GM21825 (cell line): ENCODE results near the gene CD22.
"Not testable (repeated sequence)": the region's sequence is repeated elsewhere in the genome, so short reads cannot be mapped to it uniquely, and the experiment has no call there.

Source experiments
- ATAC-seq: cut with Tn5 transposase; IDR thresholded peaks from one replicate; pipeline ENCODE4 v1.9.1; 2021; ENCODE audit warnings: mild to moderate bottlenecking, moderate library complexity; ENCODE audit not compliant: unreplicated experiment

CD22 gene

DNA sequence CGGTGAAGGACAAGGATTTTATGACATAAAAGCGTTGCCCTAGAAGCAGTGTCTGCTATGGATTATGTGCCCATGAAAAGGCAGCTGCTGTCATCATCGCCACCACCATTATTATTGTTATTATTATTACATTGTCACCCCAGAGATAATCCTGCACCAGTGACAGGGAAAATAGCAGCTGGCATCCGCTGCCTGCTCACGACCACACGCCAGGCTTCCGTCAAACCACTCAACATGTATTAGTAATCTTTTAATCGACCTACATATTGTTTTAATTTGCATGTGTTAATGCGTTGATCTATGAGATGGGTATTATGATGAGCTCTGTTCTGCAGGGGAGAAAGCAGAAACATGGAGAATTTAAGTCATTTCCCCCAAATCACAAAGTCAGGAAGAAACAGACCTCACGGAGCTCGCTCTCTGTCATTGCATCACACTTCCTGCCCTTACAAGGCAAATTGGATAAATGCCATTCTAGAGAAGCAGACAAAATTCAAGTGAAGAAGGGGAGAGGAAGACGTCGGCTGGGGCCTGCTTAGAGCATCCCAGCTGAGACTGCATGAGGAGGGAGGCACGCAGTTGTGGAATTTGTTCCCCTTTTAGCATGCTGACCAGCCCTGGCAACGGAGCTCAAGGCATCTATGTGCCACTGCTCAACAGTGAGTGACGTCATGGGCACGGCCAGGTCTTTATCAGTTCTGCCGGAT, 29.0 kb downstream of the CD22 start, which contains the start of gene FFAR3:
Gene FFAR3, plus strand, starts transcription at position 594 of the 707 bp plus-strand sequence. CDS start 431 bp downstream, outside the sequence.
- ATAC-seq = no peak

DNA sequence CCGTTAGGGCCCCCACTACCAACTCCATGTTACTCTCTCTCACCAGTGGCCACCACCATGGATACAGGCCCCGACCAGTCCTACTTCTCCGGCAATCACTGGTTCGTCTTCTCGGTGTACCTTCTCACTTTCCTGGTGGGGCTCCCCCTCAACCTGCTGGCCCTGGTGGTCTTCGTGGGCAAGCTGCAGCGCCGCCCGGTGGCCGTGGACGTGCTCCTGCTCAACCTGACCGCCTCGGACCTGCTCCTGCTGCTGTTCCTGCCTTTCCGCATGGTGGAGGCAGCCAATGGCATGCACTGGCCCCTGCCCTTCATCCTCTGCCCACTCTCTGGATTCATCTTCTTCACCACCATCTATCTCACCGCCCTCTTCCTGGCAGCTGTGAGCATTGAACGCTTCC, 29.8 kb downstream of the CD22 start:
- ATAC-seq = not testable (repeated sequence)

DNA sequence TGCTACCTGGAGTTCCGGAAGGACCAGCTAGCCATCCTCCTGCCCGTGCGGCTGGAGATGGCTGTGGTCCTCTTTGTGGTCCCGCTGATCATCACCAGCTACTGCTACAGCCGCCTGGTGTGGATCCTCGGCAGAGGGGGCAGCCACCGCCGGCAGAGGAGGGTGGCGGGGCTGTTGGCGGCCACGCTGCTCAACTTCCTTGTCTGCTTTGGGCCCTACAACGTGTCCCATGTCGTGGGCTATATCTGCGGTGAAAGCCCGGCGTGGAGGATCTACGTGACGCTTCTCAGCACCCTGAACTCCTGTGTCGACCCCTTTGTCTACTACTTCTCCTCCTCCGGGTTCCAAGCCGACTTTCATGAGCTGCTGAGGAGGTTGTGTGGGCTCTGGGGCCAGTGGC, 30.4 kb downstream of the CD22 start:
- not testable (repeated sequence) for ATAC-seq

DNA sequence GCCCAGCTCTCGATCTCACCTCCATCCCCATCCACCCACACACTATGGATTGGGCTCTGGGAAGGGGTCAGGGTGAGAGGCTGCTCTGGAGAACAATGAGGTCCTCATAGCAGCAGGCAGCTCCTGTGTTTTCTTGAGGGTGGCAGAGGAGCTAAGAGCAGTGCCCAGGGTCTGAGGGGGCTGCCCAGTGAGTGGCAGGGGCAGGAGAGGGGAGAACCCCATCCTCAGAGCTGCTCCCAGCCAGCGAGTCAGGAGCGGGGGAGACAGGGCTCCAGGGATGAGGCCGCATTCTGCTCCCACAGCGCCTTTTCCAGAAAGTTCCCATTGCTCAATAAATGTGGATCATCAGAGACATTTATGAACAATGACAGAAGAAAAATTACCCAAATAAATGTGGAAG, 31.1 kb downstream of the CD22 start:
- ATAC-seq = not testable (repeated sequence)

DNA sequence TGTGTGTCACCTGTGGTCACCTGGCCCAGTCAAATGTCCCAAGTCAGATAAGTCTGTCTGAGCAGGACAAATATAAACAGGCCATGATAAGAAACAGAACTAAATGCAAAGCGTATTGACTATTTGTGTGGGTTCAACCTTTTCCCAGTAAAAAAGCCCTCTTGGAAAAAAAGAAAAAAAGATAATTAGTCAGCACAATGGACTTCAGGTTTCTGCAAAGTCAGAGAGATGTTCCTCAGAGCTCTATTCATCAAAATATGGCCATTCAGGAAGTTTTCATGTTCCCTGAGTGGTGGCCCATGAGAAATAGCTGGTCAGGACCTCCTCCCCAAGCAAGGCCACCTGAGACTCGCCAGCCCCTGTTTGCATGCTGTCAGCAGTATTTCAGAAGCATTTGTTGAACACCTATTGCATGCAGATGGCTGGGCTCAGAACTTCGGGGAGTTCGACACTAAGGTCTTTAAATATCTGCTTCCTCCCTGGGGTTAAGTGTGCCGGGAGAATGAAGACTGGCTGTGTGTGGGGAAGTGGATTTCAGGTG, 32.0 kb downstream of the CD22 start:
- ATAC-seq = no peak

DNA sequence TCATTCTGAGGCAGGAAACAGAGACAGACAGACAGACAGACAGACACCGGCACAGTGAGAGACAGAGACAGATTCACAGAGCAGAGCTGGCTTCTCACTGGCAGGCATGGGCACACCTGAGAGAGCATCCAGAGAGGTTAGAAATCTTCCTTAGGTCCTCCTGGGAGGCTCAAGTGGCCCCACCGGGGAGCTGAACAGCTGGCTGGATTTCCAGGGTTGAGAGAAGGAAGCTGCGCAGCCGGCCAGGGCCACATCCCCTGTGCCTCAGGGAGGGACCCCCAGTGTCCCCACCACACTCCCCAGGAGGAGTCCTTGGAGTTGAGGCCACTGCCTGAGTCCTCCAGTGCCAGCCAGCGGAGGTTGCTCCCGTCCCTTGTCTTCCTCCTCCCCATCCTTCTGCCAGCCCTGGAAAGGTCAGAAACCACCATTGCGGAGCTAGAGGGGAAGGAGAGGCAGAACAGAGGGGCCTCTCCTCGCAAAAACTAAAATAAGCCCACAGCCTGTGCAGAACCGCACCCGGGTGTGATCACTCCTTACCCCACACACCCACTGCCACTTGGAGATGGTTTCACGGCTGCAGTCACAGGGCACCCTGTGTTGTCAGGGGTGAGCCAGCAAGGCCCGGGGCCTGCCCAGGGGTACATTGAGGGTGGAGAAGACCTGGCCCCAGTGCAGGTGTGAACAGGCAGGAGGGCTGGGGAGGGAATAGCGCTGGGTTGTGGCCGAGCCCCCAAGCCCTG, 33.4 kb downstream of the CD22 start:
- ATAC-seq = no peak

DNA sequence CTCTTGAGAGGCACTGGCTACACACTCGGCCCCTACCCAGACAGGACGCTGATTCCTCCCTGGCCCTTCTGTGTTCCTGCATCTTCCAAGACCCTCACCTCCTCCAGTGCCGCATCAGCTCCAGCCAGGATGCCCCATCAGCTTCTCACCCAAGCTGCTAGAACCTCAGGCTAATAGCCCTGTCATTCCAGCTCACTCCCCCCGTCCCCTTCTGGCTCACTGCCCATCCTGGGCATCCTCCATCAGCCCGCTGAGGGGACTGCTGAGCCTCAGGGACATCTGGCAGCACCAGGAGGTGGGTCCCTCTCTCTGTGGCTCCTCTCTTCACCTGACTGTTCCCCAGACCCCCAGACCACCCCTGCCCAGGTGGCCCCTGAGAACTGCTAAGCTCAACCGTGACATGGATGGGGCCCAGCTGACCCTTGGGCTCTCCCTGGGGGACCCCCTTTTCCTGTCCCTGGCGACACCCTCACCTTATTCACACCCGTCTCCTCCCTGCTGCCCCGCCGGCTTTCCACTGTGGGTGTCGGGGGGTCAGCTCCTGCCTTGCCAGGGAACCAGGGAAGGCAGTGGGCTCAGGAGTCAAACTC, 34.1 kb downstream of the CD22 start:
- ATAC-seq = no peak

DNA sequence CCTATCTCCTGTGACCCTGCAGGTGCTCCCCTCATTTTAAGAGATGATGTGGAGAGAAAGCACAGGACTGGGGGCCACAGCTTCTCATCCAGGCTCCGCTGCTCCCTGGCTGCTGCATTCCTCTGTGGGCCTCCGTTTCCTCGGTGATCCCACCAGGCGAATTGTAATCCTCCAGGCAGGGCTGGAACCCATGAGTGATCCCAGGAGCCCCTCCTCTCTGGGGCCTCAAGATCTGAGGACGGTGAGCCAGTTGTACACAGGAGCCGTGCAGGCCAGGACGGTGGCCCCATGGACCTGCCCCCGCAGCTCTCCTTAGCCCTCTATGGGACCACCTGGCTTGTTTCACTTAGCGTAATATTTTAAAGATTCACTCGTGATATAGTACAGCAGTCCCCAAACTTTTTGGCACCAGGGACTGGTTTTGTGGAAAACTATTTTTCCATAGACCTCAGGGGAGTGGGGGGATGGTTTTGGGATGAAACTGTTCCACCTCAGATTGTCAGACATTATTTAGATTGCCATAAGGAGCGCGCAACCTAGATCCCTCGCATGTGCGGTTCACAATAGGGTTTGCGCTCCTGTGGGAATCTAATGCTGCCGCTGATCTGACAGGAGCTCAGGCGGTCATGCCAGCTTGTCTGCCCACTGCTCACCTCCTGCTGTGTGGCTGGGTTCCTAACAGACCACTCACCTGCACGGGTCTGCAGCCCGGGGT, 34.9 kb downstream of the CD22 start:
- ATAC-seq = no peak

DNA sequence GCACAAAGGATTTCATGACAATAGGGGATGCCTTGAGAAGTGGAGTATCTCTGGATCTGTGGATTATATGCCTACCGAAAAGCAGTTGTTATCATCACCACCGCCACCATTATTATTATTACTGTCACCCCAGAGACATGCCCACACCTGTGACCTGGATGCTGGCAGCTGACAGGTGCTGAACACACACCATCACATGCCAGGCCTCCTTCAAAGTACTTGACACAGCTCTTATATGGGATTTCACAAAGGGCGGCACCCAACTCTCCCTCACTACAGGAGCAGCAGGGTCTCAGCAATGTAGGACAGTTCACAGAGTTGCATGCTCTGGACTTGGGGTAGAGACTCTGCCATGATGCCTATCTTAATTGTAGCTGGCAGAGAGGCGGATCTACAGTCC, 36.3 kb downstream of the CD22 start:
- ATAC-seq = no peak

DNA sequence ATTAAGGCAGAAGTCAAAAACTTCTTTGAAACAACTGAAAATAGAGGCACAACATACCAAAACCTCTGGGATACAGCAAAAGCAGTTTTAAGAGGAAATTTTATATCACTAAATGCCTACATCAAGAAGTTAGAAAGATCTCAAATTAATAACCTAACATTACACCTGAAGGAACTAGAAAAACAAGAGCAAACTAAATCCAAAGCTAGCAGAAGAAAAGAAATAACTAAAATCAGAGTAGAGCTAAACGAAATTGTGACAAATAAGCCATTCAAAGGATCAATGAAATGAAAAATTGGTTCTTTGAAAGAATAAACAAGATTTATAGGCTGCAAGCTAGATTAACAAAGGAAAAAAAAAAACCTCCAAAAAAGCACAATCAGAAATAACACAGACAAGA, 39.4 kb downstream of the CD22 start:
- no peak for ATAC-seq

DNA sequence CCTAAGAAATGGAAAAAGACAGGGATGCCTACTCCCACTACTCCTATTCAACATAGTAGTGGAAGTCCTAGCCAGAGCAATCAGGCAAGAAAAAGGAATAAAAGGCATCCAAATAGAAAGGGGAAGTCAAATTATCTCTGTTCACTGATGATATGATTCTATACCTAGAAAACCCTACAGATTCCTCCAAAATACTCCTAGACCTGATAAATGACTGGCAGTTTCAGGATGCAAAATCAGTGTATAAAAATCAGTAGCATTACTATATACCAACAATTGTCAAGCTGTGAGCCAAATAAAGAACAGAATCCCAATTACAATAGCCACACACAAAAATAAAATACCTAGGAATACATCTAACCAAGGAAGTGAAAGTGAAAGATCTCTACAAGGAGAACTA, 40.5 kb downstream of the CD22 start:
- no peak for ATAC-seq

DNA sequence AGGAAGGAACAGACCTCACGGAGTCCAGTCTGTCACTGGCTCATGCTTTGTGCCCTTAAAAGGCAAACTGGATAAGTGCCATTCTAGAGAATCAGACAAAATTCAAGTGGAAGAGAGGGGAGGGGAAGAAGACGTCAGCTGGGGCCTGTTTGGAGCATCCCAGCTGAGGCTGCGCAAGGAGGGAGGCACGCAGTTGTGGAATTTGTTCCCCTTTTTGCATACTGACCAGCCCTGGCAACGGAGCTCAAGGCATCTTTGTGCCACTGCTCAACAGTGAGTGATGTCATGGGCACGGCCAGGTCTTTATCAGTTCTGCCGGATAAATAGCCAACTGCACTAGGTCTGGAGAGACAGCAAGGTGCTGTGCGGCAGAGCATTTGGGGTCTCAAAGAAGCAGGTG, 41.7 kb downstream of the CD22 start, which contains the start of gene GPR42:
Gene GPR42, plus strand, starts transcription at position 347 of the 400 bp plus-strand sequence. CDS start 292 bp downstream, outside the sequence.
- ATAC-seq = no peak

DNA sequence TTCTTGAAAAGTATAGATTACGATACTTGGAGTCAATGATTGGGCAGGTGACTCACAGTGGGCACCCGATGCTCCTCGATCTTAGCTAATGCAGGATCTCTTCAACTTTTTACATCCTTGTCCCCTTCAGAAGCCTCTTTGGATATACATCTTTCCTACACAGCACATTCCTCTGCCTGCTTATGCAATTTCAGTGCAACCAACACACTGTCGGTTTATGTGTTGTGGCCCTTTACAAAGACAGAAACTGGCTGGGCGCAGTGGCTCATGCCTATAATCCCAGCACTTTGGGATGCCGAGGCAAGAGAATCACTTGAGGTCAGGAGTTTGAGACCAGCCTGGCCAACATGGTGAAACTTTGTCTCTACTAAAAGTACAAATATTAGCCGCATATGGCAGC, 44.5 kb downstream of the CD22 start:
- ATAC-seq = no peak

DNA sequence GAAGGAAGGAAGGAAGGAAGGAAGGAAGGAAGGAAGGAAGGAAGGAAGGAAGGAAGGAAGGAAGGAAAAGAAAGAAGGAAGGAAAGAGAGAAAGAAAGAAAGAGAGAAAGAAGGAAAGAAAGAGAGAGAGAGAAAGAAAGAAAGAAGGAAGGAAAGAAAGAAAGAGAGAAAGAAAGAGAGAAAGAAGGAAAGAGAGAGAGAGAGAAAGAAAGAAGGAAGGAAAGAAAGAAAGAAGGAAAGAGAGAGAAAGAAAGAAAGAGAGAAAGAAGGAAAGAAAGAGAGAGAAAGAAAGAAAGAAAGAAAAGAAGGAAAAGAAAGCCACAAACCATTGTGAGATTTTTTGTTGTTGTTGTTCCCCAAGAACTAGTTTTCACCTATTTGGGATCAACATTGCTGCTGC, 45.0 kb downstream of the CD22 start:
- ATAC-seq = not testable (repeated sequence)

DNA sequence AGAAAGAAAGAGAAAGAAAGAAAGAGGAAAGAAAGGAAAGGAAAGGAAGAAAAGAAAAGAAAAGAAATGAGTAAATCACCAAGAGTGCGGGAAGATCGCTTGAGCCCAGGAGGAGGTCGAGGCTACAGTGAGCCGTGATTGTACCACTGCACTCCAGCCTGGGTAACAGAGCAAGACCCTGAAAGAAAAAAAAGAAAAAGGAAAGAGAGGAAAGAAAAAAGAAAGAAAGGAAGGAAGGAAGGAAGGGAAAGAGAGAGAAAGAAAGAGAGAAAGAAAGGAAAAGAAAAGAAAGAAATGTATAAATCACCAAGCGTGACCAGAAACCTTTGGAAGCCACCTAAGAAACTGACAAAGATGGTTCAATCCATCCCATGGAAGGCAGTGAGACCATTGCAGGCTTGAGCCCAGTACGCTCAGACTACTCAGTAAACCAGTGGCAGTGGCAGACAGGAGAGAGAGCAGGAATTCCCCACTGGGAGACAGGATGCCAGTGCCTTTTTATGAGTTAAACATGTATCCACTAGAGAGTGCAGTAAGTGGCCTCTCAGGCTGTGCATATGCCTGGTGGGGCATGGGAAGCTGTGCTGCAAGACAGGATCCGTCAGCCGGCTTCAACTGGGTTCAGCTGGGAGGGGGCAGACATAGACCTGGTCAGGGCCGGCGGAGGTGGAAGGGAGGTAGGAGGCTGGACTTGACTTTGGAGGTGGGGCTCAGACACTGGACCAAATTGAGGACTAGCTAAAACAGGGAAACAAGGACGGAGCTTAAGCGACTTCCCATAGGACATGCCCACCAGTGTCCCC, 46.7 kb downstream of the CD22 start:
- ATAC-seq = no peak

DNA sequence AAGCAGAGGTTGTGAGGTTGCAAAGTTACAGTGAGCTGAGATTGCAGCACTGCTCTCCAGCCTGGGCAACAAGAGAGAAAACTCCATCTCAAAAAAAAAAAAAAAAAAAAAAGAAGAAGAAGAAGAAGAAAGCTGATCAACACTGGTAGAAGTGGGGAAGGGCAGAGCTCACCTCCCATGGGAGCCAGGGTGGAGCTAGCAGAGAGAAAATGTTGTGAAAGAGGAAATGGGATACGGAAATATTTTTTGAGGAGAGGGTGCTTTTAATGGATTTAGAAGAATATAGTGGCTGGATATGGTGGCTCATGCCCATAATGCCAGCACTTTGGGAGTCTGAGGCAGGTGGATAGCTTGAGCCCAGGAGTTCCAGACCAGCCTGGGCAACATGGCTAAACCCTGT, 48.7 kb downstream of the CD22 start:
- no peak for ATAC-seq

DNA sequence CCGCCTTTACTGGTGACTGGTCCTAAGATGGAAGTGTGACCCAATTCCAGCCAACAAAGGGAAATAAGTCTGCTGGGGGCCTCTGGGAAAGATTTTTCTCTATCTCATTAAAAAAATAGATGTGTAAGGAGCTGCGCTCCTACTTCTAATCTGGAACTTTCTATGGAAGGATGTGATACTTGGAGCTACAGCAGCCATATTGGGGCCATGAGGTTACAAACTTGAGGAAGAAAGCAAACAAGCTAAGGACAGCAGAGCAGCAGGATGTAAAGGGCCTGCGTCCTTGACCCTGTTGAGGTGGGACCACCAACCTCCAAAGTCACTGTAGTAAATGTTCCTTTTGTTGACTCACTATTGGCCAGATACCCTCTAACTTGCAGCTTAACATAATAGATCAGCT, 49.4 kb downstream of the CD22 start:
- no peak for ATAC-seq

DNA sequence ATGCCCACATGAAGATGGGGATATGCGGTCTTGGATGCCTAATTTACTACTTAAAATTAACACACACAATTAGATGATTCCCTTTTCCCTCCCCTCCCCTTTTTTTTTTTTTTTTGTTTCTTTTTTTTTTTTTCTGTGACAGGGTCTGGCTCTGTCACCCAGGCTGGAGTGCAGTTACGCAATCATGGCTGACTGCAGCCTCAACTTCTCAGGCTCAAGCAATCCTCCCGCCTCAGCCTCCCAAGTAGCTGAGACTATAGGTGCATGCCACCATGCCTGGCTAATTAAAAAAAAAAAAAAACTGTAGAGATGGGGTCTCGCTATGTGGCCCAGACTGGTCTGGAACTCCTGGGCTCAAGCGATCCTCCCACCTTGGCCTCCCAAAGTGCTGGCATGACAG, 50.6 kb downstream of the CD22 start:
- not testable (repeated sequence) for ATAC-seq

DNA sequence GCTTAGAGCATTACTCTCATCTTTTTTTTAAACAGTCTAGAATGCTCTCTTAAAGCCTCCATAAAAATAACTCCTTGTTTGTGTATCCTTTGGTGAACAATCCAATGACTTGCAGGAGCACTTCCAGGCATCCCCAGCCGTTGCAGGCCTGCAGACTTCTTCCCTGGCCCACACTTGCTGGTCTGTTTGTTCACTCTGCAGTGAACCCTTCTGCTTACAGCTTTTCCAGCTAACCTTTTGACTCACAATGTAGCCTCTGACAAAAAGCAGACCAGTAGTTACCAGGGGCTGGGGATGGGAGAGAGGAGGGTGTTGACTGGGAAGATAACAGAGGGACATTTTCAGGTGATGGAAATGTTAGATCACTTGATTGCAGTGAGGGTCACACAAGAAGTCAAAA, 51.0 kb downstream of the CD22 start:
- no peak for ATAC-seq

DNA sequence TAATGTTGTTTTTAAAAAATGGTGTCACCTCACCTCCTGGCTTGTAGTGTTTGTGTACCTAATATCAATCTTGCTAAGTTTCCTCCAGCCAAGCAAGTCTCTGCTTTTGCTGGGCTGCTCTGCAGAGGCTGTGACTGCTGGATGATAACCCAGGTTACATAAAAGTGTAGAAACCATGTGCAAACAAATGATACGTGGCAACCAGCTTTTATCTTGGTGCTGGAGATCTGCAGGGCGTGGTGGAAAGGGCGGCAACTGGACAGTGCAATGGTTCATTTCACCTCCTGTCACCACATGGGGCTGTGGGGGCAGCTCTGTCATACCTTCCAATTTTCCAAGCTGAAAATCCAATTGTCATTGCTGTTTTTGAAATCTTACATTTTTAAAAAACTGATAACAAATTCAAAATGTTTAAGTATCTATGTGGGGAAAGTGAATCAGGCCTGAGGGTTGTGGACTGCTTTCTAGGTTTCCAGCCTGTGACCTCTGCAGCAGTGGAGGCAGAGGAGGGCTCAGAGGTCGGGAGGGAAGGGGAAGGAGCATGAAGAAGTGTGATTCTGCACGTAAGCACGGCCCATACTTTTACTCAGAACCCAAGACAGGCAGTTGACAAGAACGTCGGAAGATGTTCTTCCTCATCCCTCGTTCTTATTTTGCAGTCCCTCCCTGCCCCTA, 51.6 kb downstream of the CD22 start:
- ATAC-seq = no peak
